HT-29 (cell line): Measurements from ENCODE around the gene FDX1. TPM values are rescaled to one million over a fixed set of nuclear protein-coding genes. Genes with fewer than 3 reads are reported as not detected.
"Not testable (repeated sequence)": the region's sequence is repeated elsewhere in the genome, so short reads cannot be mapped to it uniquely, and the experiment has no call there.

Source experiments
- DNase-seq: peaks from one replicate; pipeline ENCODE4 v3.0.0-alpha.2; 2015; ENCODE audit warnings: low spot score
- total RNA-seq: library from RNA; depleted of rRNA; stranded (reverse); fragments of >200 nt; shearing (Covaris generic); gene quantifications from 2 replicates; pipeline ENCODE4 v1.2.3, GENCODE V29; 2014; rRNA removed

Gene FDX1
- 5.3 and 7.5 TPM in 2 replicates for total RNA-seq

GRCh38 chr11:110429731-110430266, at the start of gene FDX1:
Gene FDX1 (plus strand): TSS chr11:110429948. CDS start chr11:110430121, 173 bp downstream.
- DNase-seq, result peak; percentile 75

DNA sequence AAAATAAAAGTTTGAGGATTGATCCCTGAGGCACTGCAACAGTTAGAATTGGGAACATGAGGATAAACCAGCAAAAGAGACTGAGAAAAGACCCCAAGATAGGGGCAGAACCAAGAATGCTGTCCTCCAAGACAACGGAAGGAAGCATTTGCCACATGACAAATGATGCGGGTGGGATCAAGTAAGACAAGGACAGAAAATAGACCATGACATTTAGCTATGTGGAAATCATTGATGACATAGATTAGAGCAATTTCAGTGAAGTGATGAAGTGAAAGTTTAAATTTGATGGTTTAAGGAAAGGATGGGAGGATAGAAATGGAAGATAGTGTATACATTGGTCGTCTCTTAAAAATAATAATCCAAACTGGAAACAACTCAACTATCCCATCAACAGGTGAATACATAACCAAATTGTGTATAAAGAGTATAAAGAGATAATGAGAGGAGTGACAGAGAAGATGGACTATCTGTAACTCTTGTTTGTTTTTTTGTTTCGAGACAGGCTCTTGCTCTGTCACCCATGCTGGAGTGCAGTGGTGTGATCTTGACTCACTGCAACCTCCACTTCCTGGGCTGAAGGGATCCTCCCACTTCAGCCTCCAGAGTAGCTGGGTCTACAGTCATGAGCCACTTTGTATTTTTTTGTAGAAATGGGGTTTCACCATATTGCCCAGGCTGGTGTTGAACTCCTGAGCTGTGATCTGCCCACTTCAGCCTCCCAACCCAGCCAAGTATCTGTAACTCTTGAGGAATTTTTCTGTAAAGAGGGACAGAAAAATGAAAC, 48.7 kb upstream of the FDX1 start:
- no peak for DNase-seq

DNA sequence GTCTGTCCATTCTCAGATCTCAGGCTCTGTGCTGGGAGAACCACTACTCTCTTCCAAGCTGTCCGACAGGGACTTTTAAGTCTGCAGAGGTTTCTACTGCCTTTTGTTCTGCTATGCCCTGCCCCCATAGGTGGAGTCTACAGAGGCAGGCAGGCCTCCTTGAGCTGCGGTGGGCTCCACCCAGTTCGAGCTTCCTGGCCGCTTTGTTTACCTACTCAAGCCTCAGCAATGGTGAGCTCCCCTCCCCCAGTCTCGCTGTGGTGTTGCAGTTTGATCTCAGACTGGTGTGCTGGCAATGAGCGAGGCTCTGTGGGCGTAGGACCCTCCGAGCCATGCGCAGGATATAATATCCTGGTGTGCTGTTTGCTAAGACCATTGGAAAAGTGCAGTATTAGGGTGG, 41.5 kb upstream of the FDX1 start:
- DNase-seq, result not testable (repeated sequence)

GRCh38 chr11:110389965-110390364, 39.8 kb upstream of the FDX1 start:
- no peak for DNase-seq

GRCh38 chr11:110392056-110392455, 37.7 kb upstream of the FDX1 start:
- DNase-seq, result no peak

DNA sequence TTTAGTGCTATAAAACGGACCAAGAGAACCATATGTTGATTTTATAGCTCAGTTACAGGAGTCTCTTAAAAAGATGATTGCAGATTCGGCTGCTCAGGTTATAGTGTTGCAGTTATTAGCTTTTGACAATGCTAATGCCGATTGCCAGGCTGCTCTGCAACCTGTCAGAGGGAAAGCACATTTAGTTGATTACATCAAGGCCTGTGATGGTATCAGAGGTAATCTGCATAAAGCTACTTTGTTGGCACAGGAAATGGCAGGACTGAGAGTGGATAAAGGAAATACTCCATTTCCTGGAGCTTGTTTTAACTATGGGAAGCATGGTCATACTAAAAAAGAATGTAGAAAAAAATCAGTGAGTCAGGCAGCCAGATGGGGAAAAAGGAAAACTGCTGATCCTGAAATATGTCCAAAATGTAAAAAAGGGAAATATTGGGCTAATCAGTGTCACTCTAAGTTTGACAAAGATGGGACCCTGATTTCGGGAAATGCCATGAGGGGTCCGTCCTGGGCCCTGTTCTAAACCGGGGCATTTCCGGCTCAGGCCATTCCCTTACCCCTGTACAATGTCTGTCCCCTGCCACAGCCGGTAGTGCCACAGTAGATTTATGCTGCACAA, 32.0 kb upstream of the FDX1 start:
- not testable (repeated sequence) for DNase-seq

DNA sequence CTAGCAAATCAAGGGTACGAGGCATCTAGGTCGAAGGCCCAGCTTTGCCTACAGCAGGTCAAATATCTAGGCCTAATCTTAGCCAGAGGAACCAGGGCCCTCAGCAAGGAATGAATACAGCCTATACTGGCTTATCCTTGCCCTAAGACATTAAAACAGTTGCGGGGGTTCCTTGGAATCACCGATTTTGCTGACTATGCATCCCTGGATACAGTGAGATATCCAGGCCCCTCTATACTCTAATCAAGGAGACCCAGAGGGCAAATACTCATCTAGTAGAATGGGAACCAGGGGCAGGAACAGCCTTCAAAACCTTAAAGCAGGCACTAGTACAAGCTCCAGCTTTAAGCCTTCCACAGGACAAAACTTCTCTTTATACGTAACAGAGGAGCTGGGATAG, 26.2 kb upstream of the FDX1 start:
- not testable (repeated sequence) for DNase-seq

- peak; percentile 62 for DNase-seq
Observed at GRCh38 chr11:110405636-110406035, 24.1 kb upstream of the FDX1 start.

DNA sequence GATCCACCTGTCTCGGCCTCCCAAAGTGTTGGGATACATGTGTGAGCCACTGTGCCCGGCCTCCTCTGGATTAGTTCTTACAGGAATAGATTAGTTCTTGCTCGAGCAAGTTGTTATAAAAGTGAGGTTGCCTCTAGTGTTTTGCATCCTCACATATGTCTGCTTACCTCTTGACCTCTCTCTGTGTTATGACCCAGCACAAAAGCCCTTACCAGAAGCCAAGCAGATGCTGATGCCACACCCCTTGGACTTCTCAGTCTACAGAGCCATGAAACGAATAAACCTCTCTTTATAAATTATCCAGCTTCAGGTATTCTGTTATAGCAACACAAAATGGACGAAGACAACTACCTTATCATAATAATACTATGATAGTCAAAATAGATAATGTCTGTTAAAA, 22.4 kb upstream of the FDX1 start:
- DNase-seq, result no peak

DNA sequence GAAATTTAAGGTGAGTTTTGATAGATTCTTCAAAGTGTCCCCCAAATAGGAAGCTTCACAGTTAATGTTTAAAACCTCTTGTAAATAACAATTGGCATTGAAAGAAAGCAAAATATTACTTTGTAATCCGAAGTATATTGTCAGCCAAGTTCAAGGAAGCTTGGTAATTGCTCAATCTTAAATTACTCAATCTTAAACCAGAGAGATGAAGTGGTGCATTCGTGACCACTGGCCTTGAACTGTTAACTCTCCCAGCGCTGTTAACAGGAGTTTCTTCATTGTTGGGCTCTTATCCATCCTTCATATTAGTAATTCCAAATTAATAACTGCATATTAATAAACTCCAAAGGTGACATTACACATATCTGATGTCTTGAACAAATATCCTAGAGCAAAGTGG, 20.6 kb upstream of the FDX1 start:
- DNase-seq, result no peak

DNA sequence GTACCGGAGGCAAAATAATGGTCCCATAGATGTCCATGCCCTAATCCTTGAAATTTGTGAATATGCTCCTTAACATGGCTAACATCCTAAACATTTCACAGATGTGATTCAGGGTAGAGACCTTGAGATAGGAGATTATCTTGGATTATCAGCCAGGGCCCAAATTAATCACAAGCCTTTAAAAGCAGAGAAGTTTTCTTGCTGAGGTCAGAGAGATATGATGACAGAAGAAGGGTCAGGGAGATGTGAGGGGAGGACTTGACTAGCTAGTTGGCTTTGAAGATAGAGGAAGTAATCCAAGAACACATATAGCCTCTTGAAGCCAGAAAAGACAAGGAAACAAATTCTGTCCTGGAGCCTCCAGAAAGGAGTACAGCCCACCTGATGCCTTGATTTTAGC, 19.1 kb upstream of the FDX1 start:
- DNase-seq, result no peak

DNA sequence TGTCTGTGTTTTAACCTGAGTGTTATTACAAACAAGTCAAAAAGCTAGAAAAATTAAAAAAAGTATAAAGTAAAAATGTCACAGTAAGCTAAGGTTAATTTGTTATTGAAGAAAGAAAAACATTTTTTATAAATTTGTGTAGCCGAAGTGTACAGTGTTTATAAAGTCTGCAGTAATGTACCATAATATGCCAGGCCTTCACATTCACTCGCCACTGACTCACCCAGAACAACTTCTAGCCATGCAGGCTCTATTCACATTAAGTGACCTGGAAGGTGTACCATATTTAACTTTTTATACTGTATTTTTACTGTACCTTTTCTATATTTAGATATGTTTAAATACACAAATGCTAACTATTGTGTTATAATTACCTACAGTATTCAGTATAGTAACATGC, 14.7 kb upstream of the FDX1 start:
- no peak for DNase-seq

- DNase-seq, result not testable (repeated sequence)
Observed at GRCh38 chr11:110421658-110422057, 8.1 kb upstream of the FDX1 start.

GRCh38 chr11:110422306-110422905, 7.3 kb upstream of the FDX1 start:
- DNase-seq, result no peak

- DNase-seq, result no peak
Observed at GRCh38 chr11:110424775-110425444, 4.8 kb upstream of the FDX1 start.

DNA sequence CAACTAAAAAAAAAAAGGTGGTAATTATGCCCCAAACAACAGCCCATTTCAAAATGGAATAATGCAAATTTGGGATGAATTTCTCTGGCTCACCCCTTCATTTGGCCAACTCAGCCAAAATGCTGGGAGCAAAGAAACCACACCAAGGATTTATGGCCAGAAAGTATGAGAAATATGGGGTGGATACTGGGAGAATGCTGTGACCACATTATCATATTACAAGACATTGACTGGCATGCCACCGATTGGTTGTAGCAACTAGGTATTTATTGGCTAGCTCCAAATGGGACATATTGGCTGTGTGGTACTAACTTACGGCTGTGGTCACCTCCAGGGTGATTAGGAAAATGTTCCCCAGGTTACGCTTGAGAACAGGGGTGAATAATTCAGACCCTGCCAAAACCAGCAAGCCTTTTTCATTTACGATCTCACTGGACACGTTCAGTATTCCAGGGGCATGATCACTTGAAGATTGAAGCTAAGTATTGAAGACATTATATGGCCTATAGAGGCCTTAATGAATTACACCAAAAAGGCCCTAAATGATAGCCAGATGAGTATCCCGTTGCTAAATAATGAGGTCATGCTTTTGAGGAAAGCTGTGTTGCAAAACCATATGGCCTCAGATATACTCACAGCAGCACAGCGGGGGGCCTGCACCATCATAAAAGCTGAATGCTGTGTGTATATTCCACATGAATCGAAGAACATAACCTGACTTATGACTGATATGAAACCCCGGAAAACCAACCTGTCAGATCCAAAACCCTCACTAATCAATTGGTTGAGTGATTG, 3.8 kb upstream of the FDX1 start:
- DNase-seq, result no peak

DNA sequence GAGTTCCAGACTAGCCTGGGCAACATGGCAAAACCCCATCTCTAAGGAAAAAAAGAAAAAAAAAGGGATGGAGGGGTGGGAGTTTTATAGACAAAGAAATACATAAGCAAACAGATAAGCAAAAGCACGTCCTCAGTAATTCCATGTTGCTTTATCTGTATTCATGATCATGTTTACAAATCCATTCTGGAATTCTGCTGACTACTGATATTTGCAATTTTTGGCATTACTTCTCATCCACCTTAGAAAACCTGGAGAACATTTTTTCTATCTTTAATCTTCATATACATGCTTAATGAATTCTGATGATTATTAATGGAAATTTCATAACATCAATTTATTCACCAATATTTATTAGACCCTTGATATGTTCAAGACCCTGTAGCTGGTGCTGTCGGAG, 1.7 kb upstream of the FDX1 start:
- DNase-seq, result no peak

DNA sequence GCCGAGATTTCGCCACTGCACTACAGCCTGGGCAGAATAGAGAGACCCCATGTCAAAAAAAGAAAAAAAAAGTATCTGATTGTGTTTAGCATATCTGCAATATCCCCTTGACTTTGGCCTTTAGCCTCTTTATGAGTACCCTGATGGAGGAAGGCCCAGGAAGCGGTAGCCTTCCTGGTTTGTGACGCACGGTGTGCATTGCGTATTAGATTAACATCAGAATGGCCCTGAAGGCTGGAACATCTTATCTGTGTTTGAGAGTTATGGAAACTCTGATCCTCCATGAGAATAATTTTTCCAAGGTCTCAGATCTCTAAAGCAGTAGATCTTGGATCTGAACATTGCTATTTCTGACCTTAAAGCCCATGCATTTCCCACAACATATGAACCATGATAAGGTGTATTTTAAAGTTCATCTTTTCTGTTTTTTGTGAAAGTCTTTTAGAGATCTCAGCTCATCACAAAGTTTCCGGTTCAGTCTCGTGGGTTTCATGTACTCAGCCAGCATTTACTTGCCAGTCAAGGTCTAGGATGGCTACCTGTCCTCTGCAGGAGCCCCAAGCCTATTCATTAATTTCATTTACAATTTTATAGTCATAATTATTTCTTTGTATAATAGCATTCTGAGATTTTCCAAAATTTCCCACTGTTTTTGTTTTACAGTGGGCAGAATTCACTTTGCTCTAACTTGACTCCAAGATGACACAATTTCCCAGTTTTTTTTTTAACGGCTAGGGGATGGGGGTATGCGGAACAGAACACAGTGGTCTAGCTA, 605 bp upstream of the FDX1 start:
- no peak for DNase-seq

DNA sequence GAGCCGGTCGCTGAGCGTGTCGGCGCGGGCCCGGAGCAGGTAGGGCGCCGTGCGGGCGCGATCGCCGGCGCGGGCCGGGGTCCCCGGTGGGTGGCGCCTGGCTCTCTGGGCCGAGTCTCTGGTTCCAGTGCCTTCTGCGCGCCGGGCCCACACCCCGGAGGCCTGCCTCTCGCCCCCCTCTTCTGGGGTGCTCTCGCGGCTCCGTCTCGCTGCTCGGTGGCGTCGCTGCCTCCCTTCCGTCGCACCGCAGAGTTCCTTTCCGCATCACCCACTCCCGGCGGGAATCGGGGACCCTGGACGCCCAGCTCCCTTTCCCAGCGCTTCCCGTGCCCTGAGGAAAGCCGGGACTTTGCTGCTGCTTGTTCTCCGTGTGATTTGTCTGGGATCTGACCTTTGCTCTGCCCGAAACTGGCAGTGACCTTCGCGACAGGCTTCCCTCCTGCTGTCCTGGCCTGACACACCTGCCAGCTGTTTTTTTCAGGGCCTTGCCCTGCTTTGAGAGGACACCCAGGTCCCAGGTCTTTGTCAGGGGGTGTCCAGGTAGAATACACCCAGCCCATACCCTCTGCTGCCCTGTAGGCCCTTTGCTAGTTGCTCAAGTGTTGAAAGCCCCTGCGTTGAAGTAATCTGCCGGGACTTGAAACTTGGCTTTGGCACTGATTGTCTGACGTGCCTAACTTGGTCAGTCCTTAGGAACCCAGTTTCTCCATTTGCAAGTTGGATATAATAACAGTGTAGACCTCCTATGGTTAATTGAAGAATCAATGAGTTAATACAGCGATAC, 711 bp downstream of the FDX1 start:
- DNase-seq, result peak; percentile 53
